ENCODE data around the gene CDK17.

CDK17 gene

GRCh38 chr12:96399919-96400630 lies at the start of gene CDK17:
Gene CDK17 (minus strand): TSS chr12:96400439. CDS start chr12:96334836, 65,603 bp downstream.
- in situ Hi-C loops (cut with HindIII; ENCODE audit: low sequenced_read_pairs), result no loop called here
- peak; percentile 90 for DNase-seq (ENCODE audit: low read depth, low spot score)

GRCh38 chr12:96448300-96448699 lies 48.1 kb upstream of the CDK17 start:
- peak; percentile 64 for DNase-seq (ENCODE audit: low read depth, low spot score)
- no peak overlapping the region for H3K4me3 ChIP-seq (ENCODE audit: low read depth, low read length)
- TF ChIP-seq CTCF (IDR thresholded peaks at IDR 0.05; ENCODE audit: low read depth, low read length), result no peak
- in situ Hi-C loops (cut with HindIII; ENCODE audit: low sequenced_read_pairs), result no loop called here

More at GRCh38 chr12:96399919-96400630, at the start of gene CDK17:
- H3K4me3 ChIP-seq (ENCODE audit: low read depth, low read length), result peak within 1 kb of the TSS; percentile 83
- peak; percentile 40 for TF ChIP-seq CTCF (IDR thresholded peaks at IDR 0.05; ENCODE audit: low read depth, low read length)

- in situ Hi-C loops (cut with HindIII; ENCODE audit: low sequenced_read_pairs), result no loop called here
- TF ChIP-seq CTCF (IDR thresholded peaks at IDR 0.05; ENCODE audit: low read depth, low read length), result no peak
- no peak overlapping the region for H3K4me3 ChIP-seq (ENCODE audit: low read depth, low read length)
- DNase-seq (ENCODE audit: low read depth, low spot score), result no peak
Measured at GRCh38 chr12:96447256-96447655, 47.0 kb upstream of the CDK17 start.

- in situ Hi-C loops (cut with HindIII; ENCODE audit: low sequenced_read_pairs), result no loop called here
- no peak overlapping the region for H3K4me3 ChIP-seq (ENCODE audit: low read depth, low read length)
- peak; percentile 91 for DNase-seq (ENCODE audit: low read depth, low spot score)
- TF ChIP-seq CTCF (IDR thresholded peaks at IDR 0.05; ENCODE audit: low read depth, low read length), result no peak
Measured at GRCh38 chr12:96445691-96446583, 45.7 kb upstream of the CDK17 start.

GRCh38 chr12:96444399-96444798 lies 44.2 kb upstream of the CDK17 start:
- no peak overlapping the region for H3K4me3 ChIP-seq (ENCODE audit: low read depth, low read length)
- in situ Hi-C loops (cut with HindIII; ENCODE audit: low sequenced_read_pairs), result no loop called here
- DNase-seq (ENCODE audit: low read depth, low spot score), result no peak
- no peak for TF ChIP-seq CTCF (IDR thresholded peaks at IDR 0.05; ENCODE audit: low read depth, low read length)

- no peak for DNase-seq (ENCODE audit: low read depth, low spot score)
- no peak for TF ChIP-seq CTCF (IDR thresholded peaks at IDR 0.05; ENCODE audit: low read depth, low read length)
- no peak overlapping the region for H3K4me3 ChIP-seq (ENCODE audit: low read depth, low read length)
- in situ Hi-C loops (cut with HindIII; ENCODE audit: low sequenced_read_pairs), result no loop called here
Measured at GRCh38 chr12:96442906-96443305, 42.7 kb upstream of the CDK17 start.
